Upper lobe of left lung (tissue), 4 donors: ENCODE measurements around the gene COX4I1.

Experiments
- EP300 ChIP-seq, 4 donors: sonication (generic); formaldehyde crosslinking; IDR thresholded peaks; one replicate each; pipeline ENCODE4 v1.5.1; 2017; ENCODE audit warnings: antibody characterized with exemption in 4 of 4, control low read depth in 2 of 4
- POLR2A ChIP-seq, 4 donors: fragments of 450-650 bp; IDR thresholded peaks; one replicate each; pipeline ENCODE4 v1.5.1; 2016 to 2017; ENCODE audit warnings: antibody characterized with exemption in 4 of 4, mild to moderate bottlenecking in 2 of 4
- POLR2AphosphoS5 ChIP-seq, 2 donors: sonication (generic); formaldehyde crosslinking; IDR thresholded peaks; one replicate each; pipeline ENCODE4 v1.5.1; 2017; ENCODE audit warnings: antibody characterized with exemption in 2 of 2
- TF ChIP-seq, protein P1 (sequence below), 6 experiments: fragments of 450-650 bp in 4 of 6; fragments of 200-600 bp in 2 of 6; sonication (generic) in 2 of 6; IDR thresholded peaks; one replicate each; pipeline ENCODE4 v1.5.1; 2016 to 2019; ENCODE audit warnings: antibody characterized with exemption in 6 of 6

DNA sequence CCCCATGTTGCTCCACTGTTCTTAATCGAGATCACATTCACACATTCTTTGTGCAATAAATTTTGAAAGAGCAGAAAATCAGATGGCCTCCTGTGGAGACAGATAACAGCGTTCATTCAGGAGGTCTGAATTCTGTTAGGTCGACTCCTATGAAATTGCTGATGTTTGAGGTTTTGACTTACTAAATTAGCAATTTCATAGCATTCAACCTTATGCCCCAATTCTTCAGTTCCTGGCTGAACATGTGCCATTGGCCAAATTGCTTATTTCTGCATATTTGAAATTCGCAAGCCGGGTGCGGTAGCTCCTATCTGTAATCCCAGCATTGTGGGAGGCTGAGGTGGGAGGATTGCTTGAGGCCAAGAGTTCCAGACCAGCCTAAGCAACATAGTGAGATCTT is 26.5 kb upstream of the COX4I1 start:
- no peak for TF ChIP-seq POLR2A (IDR thresholded peaks at IDR 0.05)
- TF ChIP-seq, protein P1, sequence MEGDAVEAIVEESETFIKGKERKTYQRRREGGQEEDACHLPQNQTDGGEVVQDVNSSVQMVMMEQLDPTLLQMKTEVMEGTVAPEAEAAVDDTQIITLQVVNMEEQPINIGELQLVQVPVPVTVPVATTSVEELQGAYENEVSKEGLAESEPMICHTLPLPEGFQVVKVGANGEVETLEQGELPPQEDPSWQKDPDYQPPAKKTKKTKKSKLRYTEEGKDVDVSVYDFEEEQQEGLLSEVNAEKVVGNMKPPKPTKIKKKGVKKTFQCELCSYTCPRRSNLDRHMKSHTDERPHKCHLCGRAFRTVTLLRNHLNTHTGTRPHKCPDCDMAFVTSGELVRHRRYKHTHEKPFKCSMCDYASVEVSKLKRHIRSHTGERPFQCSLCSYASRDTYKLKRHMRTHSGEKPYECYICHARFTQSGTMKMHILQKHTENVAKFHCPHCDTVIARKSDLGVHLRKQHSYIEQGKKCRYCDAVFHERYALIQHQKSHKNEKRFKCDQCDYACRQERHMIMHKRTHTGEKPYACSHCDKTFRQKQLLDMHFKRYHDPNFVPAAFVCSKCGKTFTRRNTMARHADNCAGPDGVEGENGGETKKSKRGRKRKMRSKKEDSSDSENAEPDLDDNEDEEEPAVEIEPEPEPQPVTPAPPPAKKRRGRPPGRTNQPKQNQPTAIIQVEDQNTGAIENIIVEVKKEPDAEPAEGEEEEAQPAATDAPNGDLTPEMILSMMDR (IDR thresholded peaks at IDR 0.05) = no peak
- no peak for TF ChIP-seq EP300 (IDR thresholded peaks at IDR 0.05)
- TF ChIP-seq POLR2AphosphoS5 (IDR thresholded peaks at IDR 0.05) = no peak
